GM12891 (cell line): ENCODE results near the gene C4orf54.

Experiments used
- PAX5 ChIP-seq: IDR thresholded peaks from 2 replicates; pipeline ENCODE4 v1.6.1; 2011; ENCODE audit warnings: low read length, moderate library complexity, mild to moderate bottlenecking; ENCODE audit not compliant: insufficient read depth, severe bottlenecking
- POLR2A ChIP-seq: IDR thresholded peaks from 2 replicates; pipeline ENCODE4 v1.6.1; 2011; ENCODE audit warnings: low read depth, low read length, control low read depth
- POLR2AphosphoS5 ChIP-seq: IDR thresholded peaks from 2 replicates; pipeline ENCODE4 v1.6.1; 2011; ENCODE audit warnings: low read depth, low read length, control low read depth
- POU2F2 ChIP-seq: IDR thresholded peaks from 2 replicates; pipeline ENCODE4 v1.6.1; 2011; ENCODE audit warnings: low read depth, mild to moderate bottlenecking, control low read depth, low read length, moderate library complexity
- SPI1 ChIP-seq: IDR thresholded peaks from 2 replicates; pipeline ENCODE4 v1.6.1; 2011; ENCODE audit warnings: low read depth, low read length, control low read depth
- TAF1 ChIP-seq: IDR thresholded peaks from 2 replicates; pipeline ENCODE4 v1.6.1; 2011; ENCODE audit warnings: low read depth, low read length, control low read depth

DNA sequence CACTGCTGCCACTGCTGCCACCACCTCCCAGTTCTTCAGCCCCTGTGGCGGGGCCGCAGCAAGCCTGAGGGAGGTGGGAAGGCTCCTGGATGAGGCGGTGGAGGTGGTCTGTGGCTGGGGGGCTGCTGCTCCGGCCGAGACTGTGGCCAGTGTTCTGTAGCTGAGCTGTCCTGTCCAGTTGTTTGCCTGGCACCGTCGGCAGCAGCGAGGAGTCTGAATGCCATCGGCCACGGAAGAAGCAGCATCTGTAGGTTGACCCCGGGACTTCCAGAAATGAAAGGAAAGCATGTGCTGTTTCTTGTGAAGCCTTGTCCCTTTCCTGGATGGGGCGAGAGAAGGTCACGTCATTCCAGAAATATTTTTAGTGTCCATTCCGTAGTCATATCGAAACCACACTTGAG is 3.3 kb downstream of the C4orf54 start:
- TF ChIP-seq TAF1 (no peak), POLR2AphosphoS5 (no peak), POLR2A (no peak), POU2F2 (no peak), SPI1 (no peak), PAX5 (no peak)
